CD4-positive, alpha-beta T cell treated with Interleukin-2 at 100 ng/mL for 4 hours (primary cell): ENCODE data around the gene TBL3.
"Not testable (repeated sequence)": the region's sequence is repeated elsewhere in the genome, so short reads cannot be mapped to it uniquely, and the experiment has no call there.

Source experiments
- DNase-seq: peaks from one replicate; pipeline ENCODE4 v3.0.0-alpha.2; 2020; ENCODE audit warnings: low spot score

Gene TBL3

DNA sequence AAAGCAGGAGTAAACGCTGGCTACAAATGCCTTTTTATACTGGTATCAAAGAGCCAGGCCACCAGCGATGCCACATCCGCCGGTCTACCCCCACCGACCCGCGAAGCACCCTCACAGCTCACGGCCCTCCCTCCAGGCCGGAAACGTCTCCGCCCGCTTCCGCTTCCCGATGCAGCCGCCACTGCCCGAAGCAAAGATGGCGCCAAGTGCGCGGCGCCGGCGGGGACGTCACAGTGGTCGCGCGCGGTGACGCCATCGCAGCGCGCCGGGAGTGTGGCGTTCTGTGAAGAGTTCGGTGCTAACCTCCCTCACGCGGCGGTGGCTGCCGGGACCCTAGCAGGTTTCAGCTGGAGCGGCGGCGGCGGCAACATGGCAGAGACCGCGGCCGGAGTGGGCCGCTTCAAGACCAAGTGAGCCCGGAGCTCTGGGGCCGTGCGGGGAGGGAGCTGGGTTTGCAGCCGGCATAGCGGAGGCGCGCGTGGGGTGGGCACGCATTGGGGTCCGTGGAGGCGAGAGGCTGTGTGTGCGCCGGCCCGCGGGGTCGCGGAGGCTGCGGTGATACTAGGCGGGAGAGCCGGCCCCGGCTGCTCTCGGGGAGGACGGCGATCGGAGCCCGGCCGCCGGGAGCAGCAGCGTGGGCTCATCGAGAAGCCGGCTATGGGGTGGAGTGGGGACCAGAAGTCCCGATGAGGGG, at the start of gene TBL3:
Gene TBL3, plus strand, starts transcription at position 258 of the 694 bp plus-strand sequence. Its CDS starts 112 bp downstream, at position 370.
- peak; percentile 96 for DNase-seq

DNA sequence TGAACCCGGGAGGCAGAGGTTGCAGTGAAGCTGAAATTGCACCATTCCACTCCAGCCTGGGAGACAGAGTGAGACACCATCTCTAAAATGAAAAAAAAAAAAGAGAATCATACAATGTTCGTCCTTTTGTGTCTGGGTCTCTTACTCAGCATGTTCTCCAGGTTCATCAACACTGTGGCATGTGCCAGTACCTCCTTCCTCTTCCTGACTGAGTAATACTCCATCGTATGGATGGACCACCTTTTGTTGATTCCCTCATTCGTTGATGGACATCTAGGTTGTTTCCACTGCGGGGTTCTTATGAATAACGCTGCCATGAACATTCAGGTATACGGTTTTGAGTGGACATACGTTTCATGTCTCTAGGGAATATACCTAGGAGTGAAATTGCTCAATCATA, 49.5 kb upstream of the TBL3 start:
- no peak for DNase-seq

DNA sequence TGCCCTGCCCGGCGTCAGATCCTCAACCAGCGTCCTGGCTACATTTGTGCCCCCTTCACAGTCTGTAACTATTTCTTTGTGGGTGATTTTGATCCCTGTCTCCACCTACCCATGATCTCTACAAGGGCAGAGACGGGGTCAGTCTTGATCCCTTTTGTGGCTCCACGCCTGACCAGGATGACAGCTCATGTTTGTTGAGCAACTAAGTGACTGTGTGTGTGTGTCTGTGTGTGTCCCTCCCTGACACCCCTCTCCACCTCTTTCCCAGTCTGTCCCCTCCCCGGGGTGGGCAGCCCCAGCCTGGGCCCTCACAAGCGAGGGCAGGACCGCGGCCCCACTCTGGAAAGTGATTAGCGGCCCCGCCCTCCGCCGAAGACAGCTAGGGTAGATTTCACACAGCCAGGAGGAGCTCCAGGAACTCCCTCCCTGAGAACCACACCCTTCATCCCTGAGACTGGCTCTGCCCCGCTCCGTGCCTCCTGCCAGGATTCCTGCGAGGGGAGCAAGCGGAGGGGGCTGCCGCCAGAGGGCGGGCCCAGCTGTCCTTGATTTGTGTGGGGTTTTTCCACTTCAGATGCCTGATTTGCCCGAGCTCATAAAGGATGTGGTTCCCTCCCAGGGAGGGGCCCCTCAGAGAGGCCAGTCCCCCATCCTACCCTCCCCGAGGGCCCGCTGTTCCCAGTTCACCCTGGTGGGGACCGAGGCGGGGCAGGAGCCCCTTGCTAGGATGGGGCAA, 48.4 kb upstream of the TBL3 start:
- DNase-seq = no peak

- no peak for DNase-seq
Observed at GRCh38 chr16:1924095-1924494, 47.8 kb upstream of the TBL3 start.

DNA sequence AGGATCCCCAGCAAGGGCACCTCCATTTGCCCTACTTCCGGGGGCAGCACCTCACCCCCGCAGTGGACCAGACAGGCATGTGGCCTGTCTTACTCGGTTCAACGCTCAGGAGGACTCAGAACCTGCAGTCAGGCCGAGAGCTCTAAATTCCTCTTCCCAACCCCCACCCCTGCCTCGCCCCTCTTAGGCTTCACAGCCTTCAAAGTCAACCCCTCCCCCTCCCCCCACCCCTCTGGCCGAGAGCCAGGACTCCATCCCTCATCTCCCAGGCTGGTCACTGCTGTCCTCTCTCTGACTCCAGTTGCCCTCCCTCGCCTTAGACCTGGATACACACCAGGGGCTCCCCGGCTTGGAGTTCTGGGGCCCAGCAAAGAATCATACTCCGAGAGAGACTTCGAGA, 45.6 kb upstream of the TBL3 start:
- no peak for DNase-seq

GRCh38 chr16:1929105-1929504, 42.7 kb upstream of the TBL3 start:
- no peak for DNase-seq

DNA sequence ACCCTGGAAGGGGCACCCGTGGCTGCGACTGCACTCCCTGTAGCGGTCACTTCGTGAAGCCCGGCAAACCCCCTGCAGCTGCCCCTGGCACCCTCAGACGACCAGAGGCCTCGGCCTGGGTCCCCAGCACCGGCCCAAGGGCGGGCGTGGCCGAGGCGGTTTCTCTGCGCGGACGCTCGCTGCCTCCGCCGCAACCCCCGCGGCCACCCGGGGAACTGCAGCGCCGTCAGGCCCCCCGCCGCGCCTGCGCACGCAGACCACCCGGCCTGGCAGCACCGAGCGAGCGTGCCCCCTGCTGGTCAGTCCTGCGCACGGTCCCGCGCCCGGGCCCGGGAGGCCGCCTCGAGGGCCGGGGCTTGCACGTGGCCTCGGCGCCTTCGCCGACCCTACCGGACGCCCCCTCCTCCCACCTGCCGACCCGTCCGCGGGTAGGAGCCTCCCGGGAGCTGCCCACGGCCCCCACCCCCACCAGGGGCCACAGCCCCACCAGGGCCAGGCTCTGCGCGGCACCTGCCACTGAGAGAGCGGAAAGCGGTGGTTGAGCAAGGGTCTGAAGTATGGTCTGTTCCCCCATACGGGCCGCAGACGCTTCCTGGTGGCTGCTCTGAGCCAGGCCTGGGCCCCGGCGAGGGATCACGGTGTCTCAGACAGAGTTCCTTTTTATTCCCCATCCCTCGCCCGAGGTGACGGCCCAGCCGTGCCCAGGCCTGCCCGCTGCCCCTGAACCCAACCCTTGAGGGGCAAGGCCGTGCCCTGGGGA, 42.1 kb upstream of the TBL3 start:
- peak; percentile 90 for DNase-seq

DNA sequence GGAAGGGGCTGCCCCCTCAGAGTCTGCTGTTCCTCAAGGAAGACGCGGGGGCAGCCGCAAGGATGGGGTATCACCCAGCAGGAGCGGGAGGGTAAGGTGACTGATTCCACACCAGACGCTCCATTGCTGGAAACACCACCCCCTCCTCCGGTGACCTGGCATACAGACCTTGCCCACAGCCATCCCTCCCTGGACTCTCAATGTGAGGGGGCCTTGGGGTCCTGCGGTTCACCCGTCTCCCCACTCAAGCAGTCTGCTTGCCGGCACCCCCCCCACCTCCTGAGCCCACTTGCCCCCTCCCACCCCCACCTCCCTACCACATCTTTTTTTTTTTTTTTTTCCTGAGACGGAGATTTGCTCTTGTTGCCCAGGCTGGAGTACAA, 41.5 kb upstream of the TBL3 start:
- no peak for DNase-seq

DNA sequence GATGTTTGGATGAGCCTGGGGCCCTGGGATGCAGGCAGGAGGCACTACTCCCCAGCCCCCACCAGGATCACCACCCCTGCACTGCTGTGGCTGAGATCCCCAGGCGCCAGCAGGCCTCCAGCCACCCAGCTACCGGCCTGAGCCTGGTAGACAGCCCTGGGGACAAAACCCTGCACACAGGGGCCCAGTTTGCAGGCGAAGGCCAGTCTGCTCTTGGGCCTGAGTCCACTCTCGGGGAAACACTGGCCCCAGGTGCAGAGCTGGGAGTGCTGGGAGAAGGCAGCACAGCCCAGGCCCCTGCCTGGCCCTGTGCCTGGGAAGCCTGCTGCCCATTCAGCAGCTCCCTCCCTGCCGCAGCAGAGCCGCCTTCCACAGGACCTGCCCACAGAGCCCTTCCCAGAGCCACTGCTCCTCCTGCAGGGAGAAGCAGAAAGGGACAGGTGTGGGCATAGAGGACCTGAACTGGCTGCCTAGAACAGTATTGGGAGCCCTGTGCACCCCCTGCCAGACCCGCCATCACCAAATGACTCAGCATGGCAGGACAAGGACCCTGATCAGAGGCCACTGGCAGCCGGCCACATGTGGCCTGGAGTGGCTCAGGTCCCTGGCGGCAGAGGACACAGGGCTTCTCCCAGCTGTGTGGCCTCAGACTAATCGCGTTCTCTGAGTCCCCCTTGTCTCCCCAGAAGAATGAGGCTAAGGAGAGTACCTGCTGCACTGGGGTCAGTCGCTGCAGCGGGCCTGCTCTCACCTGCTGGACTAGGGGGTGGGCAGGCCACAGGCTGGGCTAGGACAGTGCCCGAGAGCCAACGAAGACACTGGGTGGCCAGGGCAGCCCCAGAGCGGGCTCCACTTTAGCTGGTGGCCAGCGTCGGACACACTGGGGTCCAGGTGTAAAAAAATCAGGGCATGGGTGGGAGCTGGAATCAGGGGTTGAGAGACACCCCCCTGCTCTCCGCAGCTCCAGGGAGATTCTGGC, 39.5 kb upstream of the TBL3 start:
- no peak for DNase-seq

- no peak for DNase-seq
Observed at GRCh38 chr16:1933097-1933661, 38.7 kb upstream of the TBL3 start.

DNA sequence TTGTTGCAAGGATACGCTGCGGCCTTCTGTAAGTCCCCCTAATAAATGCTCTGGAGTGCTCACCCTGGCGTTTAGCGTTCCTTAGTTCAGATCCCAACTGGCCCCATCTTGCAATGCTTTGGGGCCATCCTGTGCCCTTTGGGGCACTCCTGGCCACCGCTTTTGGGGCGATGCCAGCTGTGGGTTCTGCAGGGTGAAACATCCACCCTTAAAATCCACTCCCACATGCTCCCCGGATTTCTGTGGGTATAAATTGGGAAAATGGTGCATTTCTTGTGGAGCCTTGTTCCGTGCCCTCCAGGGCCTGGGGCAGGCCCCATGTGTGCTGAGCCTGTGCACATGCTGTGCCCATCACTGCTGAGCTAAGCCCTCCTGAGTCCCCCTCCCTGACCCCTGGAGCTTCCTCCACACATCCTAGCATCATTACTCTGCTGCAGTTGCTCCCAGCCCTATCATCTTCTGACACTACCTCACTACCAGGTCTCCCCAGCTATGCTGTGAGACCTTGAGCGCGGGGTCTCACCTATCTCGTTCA, 34.8 kb upstream of the TBL3 start:
- no peak for DNase-seq

DNA sequence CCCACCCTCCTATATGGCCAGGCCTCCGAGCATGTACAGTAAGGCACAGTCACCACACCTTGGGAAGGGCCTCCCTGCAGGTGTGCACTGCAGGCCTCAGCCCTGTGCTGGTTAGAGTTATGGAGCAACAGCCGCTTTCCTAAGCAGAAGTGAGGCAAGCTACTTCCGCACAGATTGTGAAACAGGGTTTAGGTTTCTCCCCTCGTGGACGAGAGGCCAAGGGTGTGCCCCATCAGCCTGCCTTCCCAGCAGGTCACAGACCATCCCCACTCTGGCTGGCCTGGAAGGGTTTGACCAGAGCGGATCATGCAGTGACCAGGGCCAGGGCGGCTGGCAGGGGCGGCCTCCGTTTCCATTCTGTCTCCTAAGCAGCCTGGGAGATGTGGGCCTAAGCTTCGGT, 33.5 kb upstream of the TBL3 start:
- no peak for DNase-seq

- DNase-seq = no peak
Observed at GRCh38 chr16:1938910-1939309, 32.9 kb upstream of the TBL3 start.

GRCh38 chr16:1939833-1940232, 32.0 kb upstream of the TBL3 start:
- not testable (repeated sequence) for DNase-seq

- DNase-seq = no peak
Observed at GRCh38 chr16:1940273-1941161, 31.3 kb upstream of the TBL3 start.

- no peak for DNase-seq
Observed at GRCh38 chr16:1941162-1942046, 30.4 kb upstream of the TBL3 start.

DNA sequence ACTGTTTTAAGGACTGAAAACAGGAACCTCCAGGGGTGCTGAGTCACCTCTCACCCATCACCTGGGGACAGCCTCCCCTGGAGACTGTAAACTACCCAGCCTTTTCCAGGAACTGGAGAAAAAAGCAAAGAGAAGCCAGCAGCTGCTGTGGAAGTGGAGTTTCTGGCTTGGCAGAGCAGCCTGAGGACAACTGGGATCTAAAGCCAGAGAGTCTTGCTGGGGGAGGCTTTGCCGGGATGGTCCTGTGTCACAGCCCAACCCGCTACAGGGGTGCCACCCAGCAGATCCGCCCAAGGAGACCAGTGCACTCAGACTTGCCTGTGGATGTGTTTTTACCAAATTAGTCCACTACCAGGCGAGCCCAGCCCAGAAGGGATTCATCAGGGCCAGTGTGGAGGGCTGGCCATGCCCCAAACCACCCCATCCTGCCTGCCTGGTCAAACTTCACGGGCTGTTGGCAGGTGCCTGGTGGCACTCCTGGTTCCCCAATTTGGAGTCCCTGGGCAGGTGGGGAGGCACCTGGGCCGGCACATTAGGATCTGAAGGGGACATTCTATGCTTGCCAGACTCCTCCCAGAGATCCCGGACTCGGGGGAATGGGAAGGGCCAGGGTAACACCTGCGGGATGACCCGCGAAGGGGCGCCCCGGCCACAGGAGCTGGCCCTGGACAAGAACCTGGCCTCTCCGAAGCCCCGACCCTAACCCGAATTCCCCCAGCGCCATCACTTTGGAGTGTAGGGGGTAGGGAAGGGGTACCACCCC, 29.6 kb upstream of the TBL3 start:
- peak; percentile 17 for DNase-seq
